Posterior vena cava (tissue), 2 donors: ENCODE results near the gene GRK3. TPM values are rescaled to one million over a fixed set of nuclear protein-coding genes. Genes with fewer than 3 reads are reported as not detected.
"Not testable (repeated sequence)": the region's sequence is repeated elsewhere in the genome, so short reads cannot be mapped to it uniquely, and the experiment has no call there.

Experiments
- DNase-seq: peaks from one replicate; pipeline ENCODE4 v3.0.0-alpha.2; 2020; ENCODE audit warnings: low spot score
- intact Hi-C, 2 donors: fragments of 100-400 bp; cut with DNase I; formaldehyde crosslinking; loops; one replicate each; pipeline versions ENCODE4 v1.14.1 to v1.14.2; 2022 to 2023
- long read RNA-seq, 2 donors: library from polyadenylated mRNA; unstranded; transcript quantifications; one replicate each; pipeline ENCODE4 v2.0.0, GENCODE V29; 2020 to 2021
- total RNA-seq, 2 donors: library from RNA; stranded (reverse); fragmentation: NEBNext Ultra II Directional; extraction: Animal tissue kit (Norgen Biotek cat#: 25700); gene quantifications; one replicate each; pipeline ENCODE4 v1.2.1, GENCODE V29; 2021
- donor health status: DM: yes; HTN: yes; CAD: no.
- donor health status: DM: yes; HTN: yes; CAD: no.

GRK3 gene
- total RNA-seq, result 1 to 10 TPM; 7.7 to 8.2 TPM
- long read RNA-seq, donor 1, partial matches to known transcripts, result 1 of 2 reads
- long read RNA-seq, donor 1, other reads (novel, unspliced or antisense), result 1 of 2 reads
- long read RNA-seq, donor 2, result 0 reads

DNA sequence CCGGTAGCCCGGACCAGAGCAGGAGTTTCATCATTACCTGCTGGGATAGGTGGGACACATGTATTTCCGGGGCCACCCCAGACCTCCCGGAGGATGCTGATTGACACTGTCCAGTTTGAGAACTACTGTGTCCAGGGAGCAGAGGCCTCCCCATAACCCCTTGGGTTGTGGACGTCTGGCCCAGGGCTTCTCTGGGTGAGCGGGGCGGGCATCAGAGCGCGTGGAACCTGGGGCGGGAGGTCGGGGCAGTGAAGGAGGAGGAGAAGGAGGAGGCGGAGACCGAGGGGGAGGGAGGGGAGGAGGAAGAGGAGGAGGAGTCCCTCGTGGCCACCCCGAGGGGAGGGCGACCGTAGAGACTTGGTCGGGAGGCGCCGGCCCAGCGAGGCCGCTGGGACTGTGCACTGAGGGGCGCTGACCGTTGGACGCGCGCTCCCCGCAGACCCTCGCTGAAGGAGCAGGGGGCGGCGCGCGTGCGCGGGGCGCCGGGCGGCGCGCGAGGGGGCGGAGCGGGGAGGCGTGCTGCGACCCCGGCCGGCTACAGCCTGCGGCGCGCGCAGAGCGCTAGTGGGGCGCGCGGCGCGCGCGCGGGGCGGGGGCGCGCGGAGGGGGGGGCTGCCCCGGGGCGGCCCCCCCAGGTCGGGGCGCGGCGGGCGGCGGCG is at the start of gene GRK3:
TSS of gene GRK3 (plus strand) at position 356 of the 659 bp plus-strand sequence. CDS start 366 bp downstream, outside the sequence.
- intact Hi-C loops, result no loop called here
- peak; percentile 90 for DNase-seq

DNA sequence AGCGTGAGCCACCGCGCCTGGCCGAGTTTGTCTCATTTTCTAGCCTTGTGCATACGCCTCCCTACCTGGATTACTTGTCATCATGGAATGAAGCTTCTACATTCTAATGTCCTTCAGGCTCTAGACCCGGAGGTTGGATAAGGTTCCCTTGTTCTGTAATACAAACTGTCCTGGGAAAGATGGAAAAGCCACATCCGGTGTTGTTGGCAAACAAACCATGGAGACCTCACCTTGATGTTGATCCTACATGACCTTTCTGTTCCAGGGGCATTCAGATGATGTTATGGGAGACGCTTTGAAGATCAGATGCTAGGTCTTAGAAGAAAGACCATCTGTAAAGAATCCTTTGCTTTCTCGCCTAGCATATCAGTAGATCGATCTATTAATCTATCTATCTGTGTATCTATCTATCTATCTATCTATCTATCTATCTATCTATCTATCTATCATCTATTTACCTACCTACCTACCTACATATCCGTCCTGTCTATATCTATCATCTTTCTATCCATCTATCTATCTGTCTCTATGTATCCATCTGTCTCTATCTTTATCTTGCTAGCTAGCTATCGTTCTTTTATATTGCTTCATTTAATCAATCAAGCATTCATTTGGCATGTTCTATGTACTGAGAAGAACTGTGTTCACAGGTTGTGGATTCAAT is 46.3 kb upstream of the GRK3 start:
- intact Hi-C loops, result no loop called here
- DNase-seq, result no peak

DNA sequence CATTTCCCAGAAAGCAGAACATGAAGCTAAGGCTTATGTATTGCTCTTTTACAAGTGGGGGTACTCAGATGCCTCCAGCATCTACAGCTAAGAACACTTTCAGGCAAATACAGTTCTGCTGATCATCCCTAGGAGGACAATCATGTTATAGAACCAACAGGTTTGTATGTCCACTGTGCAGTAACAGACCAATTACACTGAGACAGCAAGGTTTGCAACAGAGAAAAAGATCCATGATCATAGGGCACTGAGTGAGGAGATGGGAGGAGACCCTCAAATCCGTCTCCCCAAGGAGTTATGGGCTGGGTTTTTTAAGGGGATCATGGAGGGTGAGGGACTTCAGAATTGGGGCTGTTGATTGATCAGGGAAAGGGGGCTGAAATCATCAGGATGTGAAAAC is 39.1 kb upstream of the GRK3 start:
- intact Hi-C loops, result no loop called here
- no peak for DNase-seq

DNA sequence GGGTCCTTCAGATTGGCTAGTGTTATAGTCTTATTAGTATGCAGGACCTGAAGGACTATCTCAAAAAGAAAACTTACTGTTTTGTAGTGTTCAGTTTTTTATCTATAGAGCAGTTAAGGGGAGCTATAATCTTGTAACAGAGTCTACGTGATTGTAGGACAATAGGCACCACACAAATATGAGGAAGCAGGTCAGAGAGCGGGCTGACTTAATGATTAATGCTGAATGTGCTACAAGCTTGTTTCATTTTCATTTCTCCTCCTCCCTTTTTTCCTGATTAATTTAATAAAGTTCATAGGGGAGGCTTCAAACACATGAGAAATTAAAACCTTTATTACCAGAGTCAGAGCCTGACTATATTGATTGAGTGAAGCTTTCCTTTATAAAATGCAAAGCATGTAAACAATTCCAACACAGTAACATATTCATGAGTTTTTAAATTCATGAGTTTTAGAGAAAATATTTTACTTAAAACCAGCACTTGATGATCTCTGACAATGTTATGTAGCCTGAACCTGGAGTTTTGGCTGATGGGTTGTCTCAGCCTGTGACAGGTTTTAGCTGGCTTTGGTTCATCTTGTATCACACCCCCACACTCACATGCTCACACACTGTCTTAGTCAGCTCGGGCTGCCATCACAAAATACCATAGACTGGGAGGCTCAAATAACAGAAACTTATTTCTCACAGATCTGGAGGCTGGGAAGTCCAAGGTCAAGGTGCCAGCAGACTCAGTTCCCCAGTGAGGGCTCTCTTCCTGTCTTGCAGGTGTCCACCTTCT is 38.5 kb upstream of the GRK3 start:
- DNase-seq, intact Hi-C loops: not testable (repeated sequence)

DNA sequence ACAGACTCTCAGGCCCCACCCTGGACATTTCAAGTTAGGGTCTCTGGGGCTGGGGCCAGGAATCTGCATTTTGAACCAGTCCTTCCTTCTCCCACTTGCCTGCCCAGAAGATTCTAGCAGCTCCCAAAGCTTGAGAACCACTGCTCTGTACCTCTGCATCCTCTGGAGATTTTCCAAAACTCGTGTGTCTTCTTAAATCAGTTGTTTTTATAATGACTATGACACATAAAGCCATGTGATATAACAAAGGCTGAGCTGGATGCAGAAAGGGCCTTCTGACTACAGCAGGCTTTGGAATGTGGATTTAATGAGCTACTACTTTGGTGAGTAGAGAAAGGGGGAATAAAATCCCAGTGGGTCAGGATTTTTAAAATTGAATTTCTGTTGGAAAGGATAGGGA is 37.5 kb upstream of the GRK3 start:
- intact Hi-C loops, result not testable (repeated sequence)

DNA sequence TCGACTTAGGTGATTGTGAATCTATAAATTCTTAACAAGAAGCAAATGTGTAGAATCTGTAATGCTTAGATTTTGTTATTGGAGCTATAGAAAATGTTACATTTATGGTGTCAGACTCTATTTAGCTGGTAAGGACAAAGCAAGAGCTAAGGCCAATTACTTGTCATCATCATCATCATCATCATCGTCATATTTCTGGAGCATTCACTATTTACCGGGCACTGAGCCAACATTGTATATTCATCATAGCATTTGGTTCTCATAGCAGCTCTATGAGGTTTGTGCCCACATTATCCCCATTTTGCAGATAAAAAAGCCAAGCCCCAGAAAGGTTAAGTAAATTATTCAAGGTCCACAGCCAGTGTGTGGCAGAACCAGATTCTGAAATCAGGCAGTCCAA is 36.4 kb upstream of the GRK3 start:
- DNase-seq, intact Hi-C loops: not testable (repeated sequence)

More for the DNA sequence above, 37.5 kb upstream of the GRK3 start:
- not testable (repeated sequence) for DNase-seq

DNA sequence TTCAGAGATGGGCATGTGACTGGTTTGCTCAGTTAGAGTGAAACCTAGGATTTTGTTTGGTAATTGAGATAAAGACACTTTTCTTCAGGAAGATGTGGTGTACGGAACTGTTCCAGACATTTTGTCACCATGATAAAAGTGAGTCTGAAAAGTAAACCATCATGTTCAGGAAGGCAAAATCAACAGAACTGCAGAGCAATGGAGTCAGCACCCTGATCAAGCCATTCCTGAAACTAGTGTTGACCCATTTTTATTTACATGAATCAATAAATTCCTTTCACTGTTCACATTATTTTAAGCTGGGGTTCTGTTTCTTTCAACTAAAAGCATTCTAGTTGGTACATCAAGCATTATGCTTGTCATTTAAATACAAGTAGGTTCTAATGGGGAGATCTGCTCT is 35.4 kb upstream of the GRK3 start:
- DNase-seq, intact Hi-C loops: not testable (repeated sequence)

DNA sequence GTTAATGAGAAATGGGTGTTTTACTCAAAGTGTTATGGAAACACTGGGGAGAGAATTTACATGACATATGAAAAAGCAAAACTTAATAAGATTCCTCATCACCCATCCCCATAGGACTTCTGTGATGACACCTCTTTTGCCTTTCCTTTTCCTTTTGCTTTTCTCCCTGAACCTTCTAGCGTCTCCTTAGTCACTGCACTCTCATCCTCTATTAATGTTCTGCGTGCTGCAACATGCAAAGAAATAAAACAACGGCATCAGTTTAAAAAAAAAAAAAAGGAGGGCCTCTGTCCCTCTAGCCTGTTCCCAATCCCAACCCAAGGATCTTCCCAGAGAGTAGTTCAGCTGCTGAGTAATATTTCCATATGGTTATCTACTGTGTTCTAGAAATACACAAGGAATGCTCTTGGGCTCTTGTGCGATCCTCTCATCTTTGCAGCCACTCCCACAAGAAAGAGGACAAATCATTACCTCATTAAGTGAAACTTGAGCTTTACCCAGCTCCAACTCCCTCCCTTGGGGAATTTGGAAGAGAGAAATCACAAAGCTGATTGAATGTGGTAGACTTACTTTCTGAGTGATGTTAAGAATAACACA is 34.8 kb upstream of the GRK3 start:
- DNase-seq, intact Hi-C loops: not testable (repeated sequence)

DNA sequence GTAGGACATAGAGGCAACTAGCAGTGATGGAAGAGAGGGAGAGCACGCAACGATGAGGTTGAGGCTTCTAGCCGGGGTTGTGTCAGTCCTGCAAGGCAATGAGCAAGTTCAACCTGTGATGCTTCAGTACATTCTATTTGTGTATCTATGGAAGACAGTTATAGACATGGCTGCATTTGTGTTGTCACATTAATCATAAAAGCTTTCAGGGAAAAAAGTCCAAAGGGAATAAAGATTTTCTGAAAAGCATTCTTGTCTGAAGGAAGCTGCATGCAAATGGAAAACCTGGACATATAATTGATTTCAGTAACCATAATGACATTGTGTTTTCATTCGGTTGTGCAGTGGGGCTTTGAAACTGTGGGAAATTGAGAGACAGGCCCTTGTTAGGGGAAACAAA is 32.8 kb upstream of the GRK3 start:
- intact Hi-C loops, DNase-seq: not testable (repeated sequence)

DNA sequence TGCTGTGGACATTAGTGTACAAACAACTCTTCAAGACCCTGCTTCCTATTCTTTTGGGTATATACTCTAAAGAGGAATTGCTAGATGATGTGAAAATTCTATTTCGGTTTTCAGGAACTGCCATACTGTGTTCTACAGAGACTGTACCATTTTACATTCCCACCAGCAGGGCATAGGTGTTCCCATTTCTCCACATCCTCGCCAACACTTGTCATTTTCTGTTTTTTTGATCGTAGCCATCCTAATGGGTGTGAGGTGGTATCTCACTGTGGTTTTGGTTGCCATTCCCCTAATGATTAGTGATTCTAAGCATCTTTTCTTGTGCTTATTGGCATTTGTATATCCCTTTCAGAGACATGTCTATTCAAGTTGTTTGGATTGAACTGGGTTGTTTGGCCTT is 29.8 kb upstream of the GRK3 start:
- intact Hi-C loops, result no loop called here
- DNase-seq, result no peak

DNA sequence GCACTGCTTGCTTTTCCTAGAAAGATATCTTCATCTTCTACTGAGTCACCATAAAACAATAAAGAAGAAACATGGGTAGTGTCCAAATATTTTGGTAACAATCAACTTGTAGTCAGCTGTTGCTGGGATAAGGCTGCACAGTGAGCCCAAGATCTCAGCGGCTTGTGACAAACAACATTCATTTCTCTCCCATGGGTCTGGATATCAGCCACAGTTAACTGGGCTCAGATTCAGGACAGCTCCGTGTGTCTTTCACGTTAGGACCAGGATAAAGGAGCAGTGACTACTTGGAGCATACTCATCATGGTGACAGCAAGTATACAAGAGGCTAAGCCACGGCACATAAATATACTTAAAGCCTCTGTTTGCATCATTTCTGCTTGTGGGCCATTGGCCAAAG is 27.9 kb upstream of the GRK3 start:
- DNase-seq, result no peak
- intact Hi-C loops, result no loop called here

DNA sequence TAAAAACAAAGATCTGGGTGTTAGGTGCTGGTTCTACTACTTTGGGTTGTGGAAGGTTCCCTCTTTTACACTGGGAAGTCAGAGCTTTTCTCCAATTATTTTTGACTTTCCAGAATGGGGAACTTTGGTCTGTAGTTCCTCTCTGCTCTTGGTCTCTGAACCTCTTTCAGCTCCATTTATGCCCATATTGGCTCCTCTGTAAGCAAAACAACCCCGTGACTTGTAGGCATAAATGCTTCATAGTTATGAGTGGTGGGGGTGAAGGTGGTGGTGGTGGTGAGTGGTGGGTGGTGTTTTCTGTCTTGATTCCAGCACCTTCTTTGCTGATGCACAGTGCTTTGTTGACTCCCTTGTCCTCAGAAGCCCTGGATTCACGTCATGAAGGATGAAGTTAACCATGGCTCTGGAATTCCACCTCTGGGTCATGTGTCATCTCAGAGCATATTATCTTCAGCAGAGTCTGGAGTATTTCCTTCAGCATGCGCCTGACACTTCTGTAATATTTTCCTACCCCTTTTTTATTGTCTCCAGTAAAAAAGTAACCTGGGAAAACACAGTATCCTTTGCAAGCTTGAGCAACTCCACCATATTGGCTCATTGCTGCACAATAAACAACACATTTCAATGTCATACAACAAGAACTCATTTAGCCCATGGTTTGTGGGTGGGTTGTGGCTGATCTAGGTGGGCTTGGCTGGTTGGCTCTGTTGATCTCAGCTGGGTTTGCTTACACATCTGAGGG is 24.1 kb upstream of the GRK3 start:
- intact Hi-C loops, result no loop called here
- DNase-seq, result no peak

DNA sequence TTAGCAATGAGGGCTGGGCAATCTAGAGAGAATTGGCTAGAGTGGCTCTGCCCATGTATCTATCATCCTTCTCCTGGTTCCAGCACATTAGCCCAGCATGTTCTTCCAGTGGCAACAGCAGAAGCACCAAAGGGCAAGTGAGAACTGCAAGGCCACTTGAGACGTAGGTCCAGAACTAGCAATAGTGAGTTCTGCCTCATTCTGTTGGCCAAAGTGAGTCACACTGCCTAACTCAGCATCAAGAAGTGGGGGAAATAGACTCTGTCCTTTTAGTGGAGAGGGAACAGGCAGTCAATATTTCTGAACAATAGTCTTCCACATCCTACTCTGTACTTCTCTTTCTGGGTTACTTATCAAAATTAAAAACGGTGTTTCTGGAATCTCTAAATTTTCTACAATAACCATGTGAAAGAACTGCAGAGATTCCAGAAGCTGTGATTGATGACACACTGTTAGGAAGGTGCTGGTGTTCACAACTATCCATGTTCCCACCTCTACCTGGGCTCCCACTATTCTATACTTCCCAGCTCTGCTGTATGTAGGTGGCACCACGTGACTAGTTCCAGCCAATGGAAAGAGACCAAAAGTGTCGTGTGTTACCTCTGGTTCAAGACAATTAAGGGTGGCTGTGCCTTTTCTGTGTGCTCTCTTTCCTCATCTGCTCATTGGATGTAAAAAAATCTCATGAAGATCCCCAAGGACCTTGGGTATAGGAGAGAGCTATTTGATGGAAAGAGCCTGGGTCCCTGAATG is 23.4 kb upstream of the GRK3 start:
- DNase-seq, result no peak
- intact Hi-C loops, result no loop called here

DNA sequence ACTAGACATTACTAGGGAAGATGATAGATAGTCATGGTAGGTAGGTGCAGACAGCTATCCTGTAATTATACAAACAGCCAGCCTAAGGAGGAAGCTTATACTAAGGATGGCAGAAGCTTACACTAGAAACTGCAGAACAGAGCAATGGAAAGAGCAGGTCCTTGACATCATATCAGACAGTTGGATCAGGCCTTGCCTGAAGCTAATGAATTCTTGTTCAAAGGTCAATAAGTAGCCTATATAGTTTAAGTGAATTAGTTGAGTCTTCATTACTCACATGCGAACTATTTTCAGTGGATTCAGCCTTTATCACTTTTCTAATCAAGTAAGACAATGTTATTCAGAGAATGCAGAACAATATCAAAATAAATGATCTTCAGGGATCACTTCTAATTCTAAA is 22.3 kb upstream of the GRK3 start:
- intact Hi-C loops, result no loop called here
- no peak for DNase-seq

DNA sequence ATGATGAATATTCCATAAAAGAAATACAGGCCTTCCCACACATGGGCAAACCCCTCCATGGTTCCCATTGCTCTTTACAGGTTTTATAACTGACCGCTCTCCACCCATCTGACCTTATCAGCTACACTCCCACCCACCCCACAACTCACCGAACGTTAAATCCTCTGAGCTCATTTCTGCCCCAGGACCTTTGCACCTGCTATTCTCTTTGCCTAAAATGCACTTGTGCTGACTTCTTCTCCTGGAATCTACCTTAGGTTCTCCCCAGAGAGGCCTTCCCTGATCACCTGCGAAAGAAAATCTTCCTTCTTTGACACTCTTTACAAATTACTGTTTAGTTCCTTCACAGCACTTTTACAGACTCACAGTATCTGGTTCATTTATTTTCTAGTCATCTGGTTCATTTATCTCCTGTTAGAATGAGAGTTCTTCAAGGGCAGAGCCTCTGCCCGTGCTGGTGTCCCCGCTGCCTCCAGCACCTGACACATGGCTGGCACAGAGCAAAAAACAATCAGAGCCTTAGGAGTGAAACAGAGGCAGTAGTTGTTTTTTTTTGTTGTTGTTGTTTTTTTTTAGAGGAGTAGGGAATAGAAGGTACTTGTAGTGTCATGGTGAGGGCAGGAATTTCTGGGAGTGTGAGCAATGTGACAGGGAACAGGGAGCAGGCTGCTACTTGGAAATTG is 21.6 kb upstream of the GRK3 start:
- intact Hi-C loops, result no loop called here
- DNase-seq, result no peak

DNA sequence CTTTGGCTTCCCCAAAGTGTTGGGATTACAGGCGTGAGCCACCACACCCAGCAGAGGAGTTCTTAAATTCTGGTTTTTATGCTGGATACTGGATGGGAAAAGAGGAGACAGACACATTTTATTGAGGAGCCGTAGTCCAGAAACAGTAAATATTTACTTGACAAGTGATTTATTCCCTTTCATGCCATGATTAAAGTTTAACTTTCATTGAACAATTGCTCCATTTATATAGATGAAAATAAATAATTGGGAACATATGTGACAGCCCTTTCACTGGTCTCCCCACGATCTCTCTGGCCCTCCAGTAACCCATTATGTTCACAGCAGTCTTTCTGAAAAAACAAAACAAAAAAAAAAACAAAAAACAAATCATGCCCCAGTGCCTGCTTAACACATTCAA is 19.3 kb upstream of the GRK3 start:
- DNase-seq, result no peak
- intact Hi-C loops, result no loop called here

DNA sequence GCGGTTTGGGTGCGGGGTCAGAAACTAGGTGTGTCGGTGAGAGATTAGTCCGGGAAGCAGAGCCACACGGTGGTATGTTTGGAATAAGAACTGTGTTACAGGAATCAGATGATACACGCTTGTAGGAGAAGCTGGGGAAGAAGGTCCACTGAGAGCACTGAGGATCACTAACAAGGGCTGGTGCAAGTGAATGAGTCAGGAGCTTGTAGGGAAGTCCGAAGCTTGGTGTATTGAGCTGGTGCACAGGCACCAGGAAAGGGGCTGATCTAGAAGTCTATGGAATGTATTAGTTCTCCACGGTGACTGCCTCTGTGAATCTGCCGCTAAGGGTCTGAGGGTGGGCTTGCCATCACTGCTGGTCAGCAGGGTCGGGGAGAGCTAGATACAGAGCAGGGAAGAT is 18.8 kb upstream of the GRK3 start:
- no peak for DNase-seq
- intact Hi-C loops, result no loop called here

DNA sequence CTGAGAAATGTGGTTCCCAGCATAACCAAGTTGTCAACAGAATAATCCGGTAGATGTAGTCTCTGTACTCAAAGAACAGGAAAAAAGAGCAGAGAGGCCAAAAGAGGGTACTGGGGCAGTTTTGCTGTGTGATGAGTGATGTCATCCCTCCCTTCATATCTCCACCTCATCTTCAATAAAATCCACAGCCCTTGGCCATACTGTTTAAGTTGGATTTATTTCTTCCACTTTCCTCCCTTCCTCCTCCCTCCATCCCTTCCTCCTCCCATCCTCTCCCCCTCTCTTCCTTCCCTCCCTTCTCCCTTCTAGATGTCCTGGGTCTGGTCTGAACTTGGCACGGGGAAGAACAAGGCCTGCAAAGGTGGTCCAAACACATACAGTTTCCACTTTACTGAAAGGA is 18.2 kb upstream of the GRK3 start:
- intact Hi-C loops, result no loop called here
- DNase-seq, result no peak
